ENCODE data around the gene ATG9B. TPM values are rescaled to one million over a fixed set of nuclear protein-coding genes. Genes with fewer than 3 reads are reported as not detected.

The ATG9B gene
- total and polyA plus RNA-seq, 2 of the 13 experiments (the other 11 are each of a cell fraction or from before 2014, with no cell fraction given) = 0.24 TPM; not detected in 1

- no peak for TF ChIP-seq ZSCAN30 (CRISPR knock-in tag; IDR thresholded peaks at IDR 0.05)
- no peak for TF ChIP-seq FIP1L1 (IDR thresholded peaks at IDR 0.05; ENCODE audit: borderline replicate concordance, insufficient read depth, low read depth, low read length)
- TF ChIP-seq ZNF136 (CRISPR knock-in tag; IDR thresholded peaks at IDR 0.05; ENCODE audit: low read depth) = no peak
- TF ChIP-seq, protein P1, sequence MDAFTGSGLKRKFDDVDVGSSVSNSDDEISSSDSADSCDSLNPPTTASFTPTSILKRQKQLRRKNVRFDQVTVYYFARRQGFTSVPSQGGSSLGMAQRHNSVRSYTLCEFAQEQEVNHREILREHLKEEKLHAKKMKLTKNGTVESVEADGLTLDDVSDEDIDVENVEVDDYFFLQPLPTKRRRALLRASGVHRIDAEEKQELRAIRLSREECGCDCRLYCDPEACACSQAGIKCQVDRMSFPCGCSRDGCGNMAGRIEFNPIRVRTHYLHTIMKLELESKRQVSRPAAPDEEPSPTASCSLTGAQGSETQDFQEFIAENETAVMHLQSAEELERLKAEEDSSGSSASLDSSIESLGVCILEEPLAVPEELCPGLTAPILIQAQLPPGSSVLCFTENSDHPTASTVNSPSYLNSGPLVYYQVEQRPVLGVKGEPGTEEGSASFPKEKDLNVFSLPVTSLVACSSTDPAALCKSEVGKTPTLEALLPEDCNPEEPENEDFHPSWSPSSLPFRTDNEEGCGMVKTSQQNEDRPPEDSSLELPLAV (CRISPR knock-in tag; conservative IDR thresholded peaks at IDR 0.05; ENCODE audit: low read depth) = no peak
- no peak for TF ChIP-seq ZNF674 (CRISPR knock-in tag; IDR thresholded peaks at IDR 0.05; ENCODE audit: low read depth)
- TF ChIP-seq ZXDC (CRISPR knock-in tag; IDR thresholded peaks at IDR 0.05) = no peak
- TF ChIP-seq, protein P2, sequence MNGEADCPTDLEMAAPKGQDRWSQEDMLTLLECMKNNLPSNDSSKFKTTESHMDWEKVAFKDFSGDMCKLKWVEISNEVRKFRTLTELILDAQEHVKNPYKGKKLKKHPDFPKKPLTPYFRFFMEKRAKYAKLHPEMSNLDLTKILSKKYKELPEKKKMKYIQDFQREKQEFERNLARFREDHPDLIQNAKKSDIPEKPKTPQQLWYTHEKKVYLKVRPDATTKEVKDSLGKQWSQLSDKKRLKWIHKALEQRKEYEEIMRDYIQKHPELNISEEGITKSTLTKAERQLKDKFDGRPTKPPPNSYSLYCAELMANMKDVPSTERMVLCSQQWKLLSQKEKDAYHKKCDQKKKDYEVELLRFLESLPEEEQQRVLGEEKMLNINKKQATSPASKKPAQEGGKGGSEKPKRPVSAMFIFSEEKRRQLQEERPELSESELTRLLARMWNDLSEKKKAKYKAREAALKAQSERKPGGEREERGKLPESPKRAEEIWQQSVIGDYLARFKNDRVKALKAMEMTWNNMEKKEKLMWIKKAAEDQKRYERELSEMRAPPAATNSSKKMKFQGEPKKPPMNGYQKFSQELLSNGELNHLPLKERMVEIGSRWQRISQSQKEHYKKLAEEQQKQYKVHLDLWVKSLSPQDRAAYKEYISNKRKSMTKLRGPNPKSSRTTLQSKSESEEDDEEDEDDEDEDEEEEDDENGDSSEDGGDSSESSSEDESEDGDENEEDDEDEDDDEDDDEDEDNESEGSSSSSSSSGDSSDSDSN (CRISPR knock-in tag; IDR thresholded peaks at IDR 0.05) = no peak
- TF ChIP-seq ZBTB20 (CRISPR knock-in tag; IDR thresholded peaks at IDR 0.05; ENCODE audit: borderline replicate concordance, low read depth) = no peak
- no peak for TF ChIP-seq ZKSCAN5 (CRISPR knock-in tag; IDR thresholded peaks at IDR 0.05)
- TF ChIP-seq, protein P3, sequence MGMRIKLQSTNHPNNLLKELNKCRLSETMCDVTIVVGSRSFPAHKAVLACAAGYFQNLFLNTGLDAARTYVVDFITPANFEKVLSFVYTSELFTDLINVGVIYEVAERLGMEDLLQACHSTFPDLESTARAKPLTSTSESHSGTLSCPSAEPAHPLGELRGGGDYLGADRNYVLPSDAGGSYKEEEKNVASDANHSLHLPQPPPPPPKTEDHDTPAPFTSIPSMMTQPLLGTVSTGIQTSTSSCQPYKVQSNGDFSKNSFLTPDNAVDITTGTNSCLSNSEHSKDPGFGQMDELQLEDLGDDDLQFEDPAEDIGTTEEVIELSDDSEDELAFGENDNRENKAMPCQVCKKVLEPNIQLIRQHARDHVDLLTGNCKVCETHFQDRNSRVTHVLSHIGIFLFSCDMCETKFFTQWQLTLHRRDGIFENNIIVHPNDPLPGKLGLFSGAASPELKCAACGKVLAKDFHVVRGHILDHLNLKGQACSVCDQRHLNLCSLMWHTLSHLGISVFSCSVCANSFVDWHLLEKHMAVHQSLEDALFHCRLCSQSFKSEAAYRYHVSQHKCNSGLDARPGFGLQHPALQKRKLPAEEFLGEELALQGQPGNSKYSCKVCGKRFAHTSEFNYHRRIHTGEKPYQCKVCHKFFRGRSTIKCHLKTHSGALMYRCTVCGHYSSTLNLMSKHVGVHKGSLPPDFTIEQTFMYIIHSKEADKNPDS (CRISPR knock-in tag; IDR thresholded peaks at IDR 0.05) = no peak
- TF ChIP-seq, protein P4, sequence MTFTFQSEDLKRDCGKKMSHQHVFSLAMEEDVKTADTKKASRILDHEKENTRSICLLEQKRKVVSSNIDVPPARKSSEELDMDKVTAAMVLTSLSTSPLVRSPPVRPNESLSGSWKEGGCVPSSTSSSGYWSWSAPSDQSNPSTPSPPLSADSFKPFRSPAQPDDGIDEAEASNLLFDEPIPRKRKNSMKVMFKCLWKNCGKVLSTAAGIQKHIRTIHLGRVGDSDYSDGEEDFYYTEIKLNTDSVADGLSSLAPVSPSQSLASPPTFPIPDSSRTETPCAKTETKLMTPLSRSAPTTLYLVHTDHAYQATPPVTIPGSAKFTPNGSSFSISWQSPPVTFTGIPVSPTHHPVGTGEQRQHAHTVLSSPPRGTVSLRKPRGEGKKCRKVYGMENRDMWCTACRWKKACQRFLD (CRISPR knock-in tag; IDR thresholded peaks at IDR 0.05; ENCODE audit: borderline replicate concordance) = no peak
- TF ChIP-seq ZFP90 (CRISPR knock-in tag; IDR thresholded peaks at IDR 0.05; ENCODE audit: borderline replicate concordance) = no peak
- no peak for TF ChIP-seq HNRNPLL (IDR thresholded peaks at IDR 0.05; ENCODE audit: low read depth, low read length, poor library complexity, severe bottlenecking)
- no peak for TF ChIP-seq FOXM1 (CRISPR knock-in tag; IDR thresholded peaks at IDR 0.05)
- TF ChIP-seq HMG20A (CRISPR knock-in tag; IDR thresholded peaks at IDR 0.05; ENCODE audit: borderline replicate concordance) = peak; percentile 20; the same call in 1 of the 2 replicates
- no peak for TF ChIP-seq SP2 (CRISPR knock-in tag; IDR thresholded peaks at IDR 0.05)
- no peak for TF ChIP-seq SP5 (CRISPR knock-in tag; IDR thresholded peaks at IDR 0.05; ENCODE audit: borderline replicate concordance, low read depth)
- TF ChIP-seq PCBP1 (IDR thresholded peaks at IDR 0.05; ENCODE audit: borderline replicate concordance, low read depth, low read length) = no peak
- TF ChIP-seq, protein P5, sequence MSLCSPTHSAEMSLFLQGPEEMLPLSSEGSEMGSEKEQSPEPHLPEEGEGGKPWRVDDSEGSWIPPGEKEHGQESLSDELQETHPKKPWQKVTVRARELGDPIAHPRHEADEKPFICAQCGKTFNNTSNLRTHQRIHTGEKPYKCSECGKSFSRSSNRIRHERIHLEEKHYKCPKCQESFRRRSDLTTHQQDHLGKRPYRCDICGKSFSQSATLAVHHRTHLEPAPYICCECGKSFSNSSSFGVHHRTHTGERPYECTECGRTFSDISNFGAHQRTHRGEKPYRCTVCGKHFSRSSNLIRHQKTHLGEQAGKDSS (CRISPR knock-in tag; IDR thresholded peaks at IDR 0.05; ENCODE audit: borderline replicate concordance, low read depth) = no peak; the same call in 1 of the 2 replicates
Measured at GRCh38 chr7:151005566-151005965, 18.7 kb downstream of the ATG9B start (continued).
